AG09309 (cell line): ENCODE measurements around the gene TBC1D24.
A peak's percentile ranks its signal among the peaks of the same experiment; 100 is the strongest.

ENCODE experiments used
- DNase-seq: peaks from one replicate; pipeline ENCODE4 v3.0.0-alpha.2; 2010; ENCODE audit warnings: low read depth
- H3K4me3 ChIP-seq: 2 replicates; pipeline ENCODE4 v1.5.1; 2011; ENCODE audit warnings: mild to moderate bottlenecking, low read depth, low read length, moderate library complexity; ENCODE audit not compliant: control insufficient read depth
- CTCF ChIP-seq: IDR thresholded peaks from 2 replicates; pipeline ENCODE4 v1.5.1; 2011; ENCODE audit warnings: mild to moderate bottlenecking, low read depth, low read length, inconsistent platforms; ENCODE audit not compliant: insufficient read depth, control insufficient read depth; ENCODE audit errors: missing control alignments

The TBC1D24 gene

GRCh38 chr16:2481676-2482075 is 6.7 kb downstream of the TBC1D24 start:
- no peak overlapping the region for H3K4me3 ChIP-seq
- no peak for DNase-seq
- no peak for TF ChIP-seq CTCF

DNA sequence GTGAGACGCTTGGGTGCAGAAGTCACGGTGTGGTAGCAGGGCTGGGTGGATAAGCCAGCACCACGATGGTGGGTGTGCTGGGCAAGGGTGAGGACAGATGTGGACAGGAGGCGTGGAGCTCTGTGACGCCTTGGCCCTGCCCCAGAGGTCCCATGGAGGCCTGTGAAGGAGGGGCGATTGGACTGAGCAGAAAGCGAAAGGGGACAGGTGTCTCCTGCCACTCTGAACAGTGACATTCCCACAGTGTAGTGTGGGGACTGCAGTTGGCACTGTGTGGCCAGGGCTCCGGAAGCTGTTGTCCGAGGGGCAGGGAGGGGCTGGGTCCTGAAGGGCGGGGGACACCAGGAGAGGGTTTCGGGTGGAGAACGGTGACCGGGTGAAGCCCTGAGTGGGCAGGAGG is 7.3 kb downstream of the TBC1D24 start:
- H3K4me3 ChIP-seq = no peak overlapping the region; the same call in 1 of the 2 replicates
- no peak for TF ChIP-seq CTCF
- DNase-seq = no peak

GRCh38 chr16:2482708-2483534 is 8.0 kb downstream of the TBC1D24 start:
- H3K4me3 ChIP-seq = peak overlapping the region; percentile 46
- DNase-seq = peak; percentile 41

GRCh38 chr16:2483939-2484897 is 9.3 kb downstream of the TBC1D24 start:
- DNase-seq = no peak
- H3K4me3 ChIP-seq = no peak overlapping the region
- no peak for TF ChIP-seq CTCF

More at GRCh38 chr16:2482708-2483534, 8.0 kb downstream of the TBC1D24 start:
- TF ChIP-seq CTCF = no peak

DNA sequence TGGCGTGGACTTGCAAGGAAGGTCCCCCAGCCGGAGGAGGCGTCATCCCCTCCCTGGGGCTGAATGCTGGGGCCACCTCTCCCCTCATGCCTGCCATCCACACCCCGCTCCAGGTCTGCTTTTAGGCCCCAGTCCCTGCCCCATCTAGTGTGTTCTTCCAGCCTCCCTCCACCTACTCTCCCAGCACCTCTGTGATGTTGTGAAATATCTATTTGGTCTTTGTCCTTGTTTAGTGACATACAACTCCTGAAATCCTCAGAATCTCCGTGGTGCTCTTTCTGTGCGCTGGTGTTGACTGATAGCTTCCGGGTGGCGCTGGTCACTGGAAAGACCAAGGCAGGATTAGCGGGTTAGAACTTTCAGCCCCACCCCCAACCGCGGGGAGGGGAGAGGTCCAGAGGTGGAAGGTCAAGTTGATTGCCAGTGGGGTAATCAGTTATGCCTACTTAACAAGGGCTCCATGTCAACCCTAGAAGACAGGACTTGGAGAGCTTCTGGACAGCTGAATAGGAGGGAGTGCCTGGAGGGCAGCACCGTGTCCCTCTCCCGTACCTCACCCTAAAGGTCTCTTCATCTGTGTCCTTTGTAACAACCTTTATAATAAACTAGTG is 10.1 kb downstream of the TBC1D24 start:
- H3K4me3 ChIP-seq = no peak overlapping the region
- DNase-seq = no peak
- TF ChIP-seq CTCF = no peak

DNA sequence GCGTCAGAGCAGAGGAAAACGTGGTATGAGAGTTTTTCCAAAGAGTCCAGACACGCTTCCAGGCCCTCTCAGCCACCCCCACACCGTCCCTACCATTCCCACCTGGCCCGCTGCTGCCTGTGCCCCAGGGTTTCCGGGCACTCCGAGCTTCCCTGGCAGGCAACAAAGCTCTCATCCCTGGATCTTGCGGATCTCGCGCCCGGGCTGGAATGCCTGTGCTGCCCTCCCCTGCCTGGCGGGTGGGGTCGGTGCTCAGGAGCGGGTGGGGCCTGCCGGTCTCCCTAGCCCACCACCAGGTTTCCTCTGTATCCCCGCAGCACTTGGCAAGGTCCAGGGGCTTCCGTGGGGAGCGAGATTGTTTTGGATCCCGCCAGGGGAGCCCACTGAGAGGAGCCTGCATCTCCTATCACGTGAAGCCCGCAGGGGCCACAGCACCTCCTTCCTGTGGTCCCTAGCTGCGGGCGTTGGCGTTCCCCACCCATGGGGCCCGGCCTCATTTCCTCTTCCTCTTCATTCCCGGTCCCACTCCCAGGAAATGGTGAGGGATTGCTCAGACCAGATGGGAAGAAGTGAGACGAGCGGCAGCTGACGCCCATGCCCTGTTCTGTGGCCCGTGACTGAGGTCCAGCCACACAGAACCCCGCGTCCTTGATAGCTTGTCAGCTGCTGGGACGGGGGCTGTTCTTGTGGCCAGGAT is 11.0 kb downstream of the TBC1D24 start:
- no peak overlapping the region for H3K4me3 ChIP-seq
- no peak for TF ChIP-seq CTCF
- no peak for DNase-seq
